Cardiac fibroblast (primary cell): ENCODE results near the gene CCDC146.

Experiments used
- DNase-seq, 2 donors: peaks; one replicate each; pipeline versions ENCODE4 v3.0.0 to v3.0.0-alpha.2; 2010; ENCODE audit warnings: low read depth in 2 of 2
- H3K4me3 ChIP-seq, 2 donors: replicated peaks in 1 of 2; 1 replicate in 1 of 2; 2 replicates in 1 of 2; pipeline ENCODE4 v1.5.1; 2011; ENCODE audit warnings: low read depth in 2 of 2, low read length in 2 of 2, mild to moderate bottlenecking in 2 of 2, moderate library complexity in 1 of 2
- TF ChIP-seq, protein P1 (sequence below): IDR thresholded peaks from one replicate; pipeline ENCODE4 v1.5.1; 2011; ENCODE audit warnings: low read depth, mild to moderate bottlenecking, low read length, inconsistent platforms

The CCDC146 gene

DNA sequence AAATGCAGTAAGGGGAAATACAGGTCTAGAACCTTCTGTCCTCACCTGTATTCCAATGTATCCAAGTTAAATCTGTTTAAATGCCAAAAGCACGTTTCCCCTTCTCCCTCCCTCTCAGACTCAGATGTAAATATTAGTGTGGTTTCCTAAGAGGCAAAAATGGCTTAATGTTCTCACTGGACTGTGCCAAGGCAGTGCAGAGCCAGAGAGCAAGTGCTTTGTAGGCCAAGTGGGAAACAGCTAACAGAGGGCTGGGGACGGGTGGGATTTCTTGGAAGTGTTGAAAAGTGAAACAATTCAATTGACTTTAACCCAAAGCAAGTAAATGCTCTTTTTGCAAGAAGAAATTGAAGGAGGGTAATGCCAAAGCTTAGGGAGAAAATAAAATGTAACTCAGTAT is 190.7 kb downstream of the CCDC146 start:
- TF ChIP-seq, protein P1, sequence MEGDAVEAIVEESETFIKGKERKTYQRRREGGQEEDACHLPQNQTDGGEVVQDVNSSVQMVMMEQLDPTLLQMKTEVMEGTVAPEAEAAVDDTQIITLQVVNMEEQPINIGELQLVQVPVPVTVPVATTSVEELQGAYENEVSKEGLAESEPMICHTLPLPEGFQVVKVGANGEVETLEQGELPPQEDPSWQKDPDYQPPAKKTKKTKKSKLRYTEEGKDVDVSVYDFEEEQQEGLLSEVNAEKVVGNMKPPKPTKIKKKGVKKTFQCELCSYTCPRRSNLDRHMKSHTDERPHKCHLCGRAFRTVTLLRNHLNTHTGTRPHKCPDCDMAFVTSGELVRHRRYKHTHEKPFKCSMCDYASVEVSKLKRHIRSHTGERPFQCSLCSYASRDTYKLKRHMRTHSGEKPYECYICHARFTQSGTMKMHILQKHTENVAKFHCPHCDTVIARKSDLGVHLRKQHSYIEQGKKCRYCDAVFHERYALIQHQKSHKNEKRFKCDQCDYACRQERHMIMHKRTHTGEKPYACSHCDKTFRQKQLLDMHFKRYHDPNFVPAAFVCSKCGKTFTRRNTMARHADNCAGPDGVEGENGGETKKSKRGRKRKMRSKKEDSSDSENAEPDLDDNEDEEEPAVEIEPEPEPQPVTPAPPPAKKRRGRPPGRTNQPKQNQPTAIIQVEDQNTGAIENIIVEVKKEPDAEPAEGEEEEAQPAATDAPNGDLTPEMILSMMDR, result no peak
- H3K4me3 ChIP-seq, result no peak overlapping the region
- no peak for DNase-seq

DNA sequence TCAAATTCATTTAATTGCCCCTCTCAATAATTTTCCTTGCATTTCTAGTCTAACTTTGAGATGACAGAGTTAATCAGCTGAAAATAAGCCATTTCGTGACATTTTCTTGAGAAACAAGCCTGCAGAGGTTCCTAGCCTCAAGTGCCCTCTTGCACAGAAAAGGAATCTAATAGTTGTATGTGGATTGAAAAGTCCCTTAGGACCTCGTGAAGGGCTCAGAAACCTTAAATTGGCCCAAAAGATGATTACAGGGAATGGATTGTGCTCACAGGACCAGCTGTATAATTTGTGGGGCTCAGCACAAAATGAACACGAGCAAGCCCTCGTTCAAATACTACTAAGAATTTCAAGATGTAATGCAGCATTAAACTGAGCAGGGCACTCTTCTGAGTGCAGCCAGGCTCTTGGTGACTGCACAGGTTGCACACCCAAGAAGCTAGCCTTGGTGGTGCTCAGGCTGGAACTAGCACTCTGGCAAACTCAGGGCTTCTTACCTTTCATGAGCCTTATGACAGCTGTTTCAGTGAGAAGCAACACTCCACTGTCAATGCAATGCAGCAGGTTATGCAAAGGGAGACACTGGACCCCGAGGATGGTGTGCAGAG is 191.6 kb downstream of the CCDC146 start:
- TF ChIP-seq, protein P1, result no peak
- H3K4me3 ChIP-seq, result no peak overlapping the region
- no peak for DNase-seq

DNA sequence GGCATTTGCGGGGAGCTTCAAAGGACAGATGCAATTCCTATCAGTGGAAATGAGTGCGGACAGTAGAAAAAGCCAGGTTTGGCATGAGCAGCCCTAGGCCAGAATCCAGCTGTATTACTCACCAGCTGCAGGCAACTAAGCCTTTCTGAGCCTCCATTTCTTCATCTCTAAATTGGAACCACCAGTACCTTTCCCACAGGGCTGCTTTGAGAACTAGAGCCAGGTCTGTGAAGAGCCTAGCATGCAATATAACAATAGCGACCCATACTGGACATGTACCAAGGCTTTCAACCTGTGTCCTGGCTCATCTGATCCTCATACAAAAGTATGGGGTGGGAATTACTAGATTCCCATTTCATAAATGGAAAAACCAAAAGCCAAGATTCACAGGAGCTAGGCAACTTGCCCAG is 192.8 kb downstream of the CCDC146 start:
- H3K4me3 ChIP-seq, result no peak overlapping the region
- peak; percentile 17 to 39 for DNase-seq
- TF ChIP-seq, protein P1, result no peak

DNA sequence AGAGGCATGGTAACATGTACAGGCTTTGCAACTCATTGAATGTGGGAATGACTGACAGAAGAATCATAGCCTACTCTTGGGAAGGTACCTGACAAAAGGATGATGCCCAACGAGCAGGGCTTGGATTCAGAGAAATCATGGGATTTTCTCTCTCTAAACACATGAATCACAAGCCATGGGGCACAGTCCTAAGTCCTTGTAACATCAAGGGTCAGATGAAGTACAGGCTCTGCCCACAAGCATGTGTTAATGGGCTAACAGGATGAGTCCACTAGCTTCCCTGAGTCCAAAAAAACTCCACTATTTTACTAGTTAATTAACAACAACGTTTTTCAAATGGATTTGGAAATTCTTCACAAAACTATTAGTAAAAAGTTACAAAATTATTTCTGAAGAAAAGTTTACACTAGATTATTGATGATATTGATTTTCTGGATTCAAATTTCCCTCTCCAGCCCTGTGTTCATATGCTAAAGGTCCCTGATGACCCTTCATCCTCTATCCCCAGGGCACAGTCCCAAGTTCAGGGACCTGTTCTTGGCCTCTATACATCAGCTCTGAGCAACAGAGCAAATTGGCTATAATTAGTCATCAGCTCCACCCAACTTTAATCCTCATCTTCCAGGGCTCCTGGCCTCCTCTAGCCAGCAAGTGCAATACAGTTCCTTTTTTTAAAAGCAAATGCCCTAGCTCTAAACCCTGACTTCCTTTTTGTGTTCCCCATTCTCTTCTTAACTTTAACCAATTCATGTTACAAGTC is 194.0 kb downstream of the CCDC146 start:
- DNase-seq, result no peak
- no peak overlapping the region for H3K4me3 ChIP-seq
- TF ChIP-seq, protein P1, result no peak

DNA sequence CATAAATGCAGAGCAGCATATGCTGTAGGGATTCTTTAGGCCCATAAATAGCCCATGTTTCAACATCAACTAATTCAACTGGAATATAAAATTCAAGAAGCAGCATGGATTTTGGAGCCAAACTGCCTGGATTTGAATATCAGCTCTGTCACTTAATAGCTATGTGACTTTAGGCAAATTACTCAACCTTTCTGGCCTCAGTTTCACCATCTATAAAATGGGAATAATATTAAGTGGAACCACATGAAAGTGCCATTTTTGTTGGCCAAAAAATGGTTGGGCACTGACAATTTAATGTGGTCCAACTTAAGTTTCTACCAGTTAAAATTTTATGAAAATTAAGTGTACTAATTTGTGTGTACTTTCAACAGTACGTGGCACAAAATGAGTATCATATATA is 195.6 kb downstream of the CCDC146 start:
- H3K4me3 ChIP-seq, result no peak overlapping the region
- no peak for DNase-seq
- TF ChIP-seq, protein P1, result no peak

DNA sequence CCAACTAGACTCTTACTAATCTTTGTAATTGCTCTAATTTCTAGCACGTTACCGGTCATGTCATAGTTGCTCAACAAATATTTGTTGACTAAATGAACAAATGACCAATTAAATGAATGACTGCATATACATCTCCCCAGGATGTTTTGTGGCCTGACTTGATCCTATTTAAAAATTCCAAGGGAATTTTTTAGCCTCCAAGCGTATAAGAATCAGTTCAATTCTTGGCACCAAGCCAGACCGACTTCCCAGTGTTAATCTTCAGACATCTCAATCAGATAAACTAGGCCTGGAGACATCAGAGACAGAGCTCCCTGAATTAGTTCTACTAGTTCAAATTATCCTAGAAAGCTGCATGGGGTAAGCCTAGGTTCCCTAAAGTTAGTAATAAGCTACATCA is 197.7 kb downstream of the CCDC146 start:
- H3K4me3 ChIP-seq, result no peak overlapping the region
- TF ChIP-seq, protein P1, result no peak
- no peak for DNase-seq
